Measurements from ENCODE around the gene ABCC4.

- no peak for TF ChIP-seq CTCF (IDR thresholded peaks at IDR 0.05; ENCODE audit: poor library complexity, severe bottlenecking)
- no peak for TF ChIP-seq RAD21 (conservative IDR thresholded peaks at IDR 0.05)
- TF ChIP-seq EZH2 (IDR thresholded peaks at IDR 0.05; ENCODE audit: borderline replicate concordance, insufficient read depth, low read length, poor library complexity, severe bottlenecking), result no peak
- no peak for TF ChIP-seq POLR2AphosphoS5 (IDR thresholded peaks at IDR 0.05)
- TF ChIP-seq MXI1 (conservative IDR thresholded peaks at IDR 0.05; ENCODE audit: poor library complexity, severe bottlenecking), result no peak
- TF ChIP-seq REST (IDR thresholded peaks at IDR 0.05; ENCODE audit: borderline replicate concordance), result no peak
- no peak for TF ChIP-seq EP300 (conservative IDR thresholded peaks at IDR 0.05; ENCODE audit: poor library complexity, severe bottlenecking)
- no peak for TF ChIP-seq TAF1 (IDR thresholded peaks at IDR 0.05; ENCODE audit: low read depth)
Observed at GRCh38 chr13:95307507-95307906, 6.3 kb upstream of the ABCC4 start.

Measured in neural cell (in vitro differentiated cells).